OCI-M2 (cell line): Measurements from ENCODE around the gene RTF1.
"Not testable (repeated sequence)": the region's sequence is repeated elsewhere in the genome, so short reads cannot be mapped to it uniquely, and the experiment has no call there.

ENCODE experiments used
- DNase-seq: peaks from one replicate; lab custom pipeline; 2025; ENCODE audit not compliant: unreplicated experiment; lab: John Stamatoyannopoulos, UW

Gene RTF1

DNA sequence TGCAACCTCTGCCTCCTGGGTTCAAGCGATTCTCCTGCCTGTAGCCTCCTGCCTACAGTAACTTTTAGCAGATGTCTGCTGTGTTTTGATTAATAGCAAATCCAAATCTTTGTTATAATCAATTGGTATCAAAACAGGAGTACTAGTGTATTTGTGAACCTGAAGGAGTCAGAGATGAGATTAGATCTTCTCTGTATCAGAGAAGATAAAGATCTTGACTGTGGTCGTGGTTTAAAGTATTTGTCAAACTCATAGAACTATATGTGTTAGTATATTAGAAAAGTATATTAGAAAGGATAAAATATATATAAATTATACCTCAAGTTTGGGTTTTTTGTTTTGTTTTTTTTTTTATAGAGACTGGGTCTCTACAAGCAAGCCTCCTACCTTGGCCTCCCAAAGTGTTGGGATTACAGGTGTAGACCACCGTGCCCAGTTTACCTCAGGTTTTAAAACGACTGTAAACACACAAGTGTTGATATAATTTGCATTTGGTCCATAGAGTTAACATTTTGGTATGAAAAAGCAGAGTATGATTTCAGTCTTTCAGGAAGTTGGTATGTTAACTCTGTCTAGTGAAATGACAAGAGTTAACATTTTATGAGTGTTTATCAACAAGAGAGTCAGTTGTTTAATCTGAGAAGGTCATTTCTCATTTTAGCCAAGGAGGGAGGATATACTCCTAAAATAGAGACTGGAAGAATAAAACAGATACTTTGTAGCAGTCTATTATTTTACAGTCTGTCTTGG is 18.3 kb downstream of the RTF1 start:
- DNase-seq = no peak

DNA sequence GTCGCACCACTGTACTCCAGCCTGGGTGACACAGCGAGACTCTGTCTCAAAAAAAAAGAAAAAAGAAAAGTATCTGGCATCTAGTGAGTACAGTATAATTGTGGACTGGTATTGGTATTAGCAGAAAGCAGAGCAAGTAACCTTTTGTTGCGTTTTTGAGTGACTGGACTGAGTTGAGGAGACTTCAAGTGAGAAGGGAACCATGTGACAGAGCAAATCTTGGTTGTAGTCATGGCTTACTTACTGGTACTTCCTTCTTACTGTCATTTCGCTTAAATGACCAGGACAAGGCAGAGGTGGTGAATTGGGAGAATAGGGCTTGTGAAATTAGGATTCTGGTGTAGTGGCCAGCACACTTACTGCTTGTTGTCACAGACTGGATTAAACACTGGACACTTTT is 20.6 kb downstream of the RTF1 start:
- DNase-seq = no peak

GRCh38 chr15:41438206-41438605 is 21.3 kb downstream of the RTF1 start:
- DNase-seq = no peak

GRCh38 chr15:41438745-41439144 is 21.9 kb downstream of the RTF1 start:
- DNase-seq = not testable (repeated sequence)

DNA sequence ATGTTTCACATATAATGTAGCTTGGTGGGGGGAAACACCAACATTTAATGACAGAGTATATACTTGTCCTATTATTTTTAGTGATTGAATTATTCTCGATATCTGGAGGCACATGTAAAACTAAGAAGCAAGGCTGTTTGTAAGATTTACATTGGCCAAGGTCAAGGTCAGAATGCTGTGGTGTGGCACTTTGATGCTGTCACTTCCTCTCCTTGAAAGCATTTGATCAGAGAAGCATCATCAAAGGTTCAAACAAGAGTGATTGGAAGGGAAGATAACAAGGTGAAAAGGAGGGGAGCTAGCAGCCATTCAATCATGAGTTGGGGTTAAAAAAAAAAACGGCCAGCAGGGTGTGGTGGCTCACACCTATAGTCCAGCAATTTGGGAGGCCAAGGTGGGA is 26.4 kb downstream of the RTF1 start:
- DNase-seq = no peak

DNA sequence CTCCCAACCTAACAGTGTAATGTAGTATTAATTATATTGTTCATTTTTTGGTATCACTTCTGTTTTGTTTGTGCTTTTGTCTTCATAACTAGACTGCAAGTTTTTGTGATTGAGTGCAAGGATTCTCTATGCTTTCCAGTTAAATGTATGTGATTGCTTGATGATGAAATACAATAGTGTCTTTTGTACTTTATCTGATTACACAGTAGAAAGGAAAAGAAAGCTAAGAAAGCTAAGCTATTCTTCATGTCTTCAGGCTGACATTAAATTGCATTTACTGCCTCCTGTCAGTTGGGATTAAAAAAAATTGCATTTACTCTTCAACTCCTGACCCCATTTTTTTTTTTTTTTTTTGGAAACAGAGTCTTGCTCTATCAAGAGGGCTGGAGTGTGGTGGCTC is 28.5 kb downstream of the RTF1 start:
- no peak for DNase-seq

DNA sequence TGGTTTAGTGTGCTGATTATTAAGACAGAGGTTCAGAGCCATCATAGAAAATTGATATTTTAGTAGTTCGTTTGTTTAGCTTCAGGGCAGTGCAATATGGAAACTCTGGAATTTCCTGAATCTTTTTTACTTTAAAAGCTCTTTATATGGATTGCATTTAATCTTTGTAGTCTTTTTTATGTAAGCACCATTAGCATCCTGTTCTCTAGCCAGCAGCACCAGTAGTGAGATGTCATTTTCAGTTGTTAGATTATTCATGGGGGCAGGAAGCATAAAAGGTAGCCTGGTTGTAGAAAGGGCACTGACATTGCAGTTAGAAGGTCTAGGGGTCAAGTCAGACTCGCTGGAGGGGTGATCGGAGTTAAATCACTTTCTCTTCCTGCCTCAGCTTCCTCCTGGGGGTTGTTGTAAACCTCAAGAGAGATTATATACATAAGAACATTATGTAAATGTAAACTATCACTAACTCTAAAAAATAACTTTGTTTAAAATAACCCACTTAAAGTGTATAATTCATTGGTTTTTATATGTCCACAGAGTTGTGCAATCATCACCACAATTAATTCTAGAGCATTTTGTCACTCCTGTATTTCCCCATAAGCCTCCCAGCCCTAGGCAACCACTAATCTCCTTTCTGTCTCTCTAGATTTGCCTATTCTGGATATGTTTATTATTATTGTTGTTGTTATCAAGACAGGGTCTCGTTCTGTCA is 45.3 kb downstream of the RTF1 start:
- DNase-seq = no peak

DNA sequence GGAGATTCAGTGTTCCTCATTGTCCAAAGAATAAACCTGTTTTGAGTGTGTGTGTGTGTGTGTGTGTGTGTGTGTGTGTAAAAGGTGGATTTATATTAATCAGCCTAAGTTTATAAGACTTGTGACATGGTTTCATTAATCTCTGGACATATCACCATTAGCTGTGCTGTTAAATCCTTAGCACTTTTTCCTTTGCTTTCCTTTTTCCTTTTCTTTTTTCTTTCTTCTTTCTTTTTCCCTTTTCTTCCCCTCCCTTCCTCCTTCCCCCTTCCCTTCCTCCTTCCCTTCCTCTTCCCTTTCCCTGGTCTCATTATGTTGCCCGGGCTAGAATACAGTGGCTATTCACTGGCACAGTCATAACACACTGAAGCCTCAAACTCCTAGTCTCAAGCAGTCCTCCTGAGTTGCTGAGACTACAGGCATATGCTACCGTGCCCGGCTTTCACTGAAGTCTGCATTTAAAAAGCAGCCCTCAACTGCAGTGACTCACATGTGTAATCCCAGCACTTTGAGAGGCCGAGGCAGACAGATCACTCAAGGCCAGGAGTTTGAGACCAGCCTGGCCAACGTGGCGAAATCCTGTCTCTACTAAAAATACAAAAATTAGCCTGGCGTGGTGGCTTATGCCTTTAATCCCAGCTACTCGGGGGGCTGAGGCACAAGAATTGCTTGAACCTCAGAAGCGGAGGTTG is 48.1 kb downstream of the RTF1 start:
- no peak for DNase-seq

GRCh38 chr15:41465822-41466421 is 49.0 kb downstream of the RTF1 start:
- DNase-seq = no peak

GRCh38 chr15:41466711-41467110 is 49.8 kb downstream of the RTF1 start:
- DNase-seq = no peak

GRCh38 chr15:41469644-41470043 is 52.7 kb downstream of the RTF1 start:
- not testable (repeated sequence) for DNase-seq

- no peak for DNase-seq
These were observed 56.5 kb downstream of the RTF1 start for GRCh38 chr15:41473418-41473817.

GRCh38 chr15:41474436-41474835 is 57.5 kb downstream of the RTF1 start:
- DNase-seq = no peak

DNA sequence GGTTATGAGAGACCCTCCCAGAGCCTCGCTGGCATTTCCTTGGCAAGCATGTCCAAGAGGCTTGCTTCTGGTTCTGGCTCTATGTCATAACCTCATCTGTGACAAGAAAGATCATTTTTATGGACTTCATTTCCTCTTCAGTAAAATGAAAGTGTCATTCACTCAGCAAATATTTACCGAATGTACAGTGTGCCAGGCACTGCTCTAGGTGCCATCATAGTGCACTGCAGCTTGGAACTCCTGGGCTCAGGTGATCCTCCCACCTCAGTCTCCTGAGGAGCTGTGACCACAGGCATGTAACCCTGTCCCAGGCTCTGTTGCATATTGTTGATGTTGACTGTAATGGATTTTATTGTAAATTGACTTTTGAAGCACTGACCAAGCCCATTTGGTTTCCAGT is 58.0 kb downstream of the RTF1 start:
- no peak for DNase-seq

DNA sequence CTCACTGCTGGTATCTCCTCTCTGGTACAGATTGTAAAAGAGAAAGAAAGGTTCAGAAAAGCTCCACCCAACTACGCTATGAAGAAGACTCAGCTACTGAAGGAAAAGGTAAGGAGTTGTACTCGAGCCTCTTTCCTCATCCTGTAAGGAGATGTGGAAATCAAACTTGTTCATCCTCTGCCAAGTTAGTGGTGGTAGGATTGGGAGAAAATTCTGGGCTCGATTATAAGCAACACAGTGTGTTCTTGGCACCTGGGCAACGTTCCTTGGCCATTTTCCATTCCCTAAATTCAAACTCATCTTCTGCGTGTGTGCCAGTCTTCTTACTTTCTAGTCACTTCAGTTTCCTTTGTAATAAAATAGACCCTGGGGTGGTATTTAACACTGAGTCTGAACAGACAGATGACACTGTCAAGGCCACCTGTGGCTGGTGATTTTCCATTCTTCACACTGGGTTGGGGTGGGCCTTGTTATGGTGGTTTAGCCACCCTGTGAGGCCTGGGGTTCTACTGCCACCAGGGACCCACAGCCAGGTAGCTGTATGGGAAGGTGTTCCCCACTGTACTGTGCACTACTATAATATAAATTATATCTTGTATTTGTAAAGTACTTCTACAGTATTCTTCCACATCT is 59.6 kb downstream of the RTF1 start:
- DNase-seq = no peak

DNA sequence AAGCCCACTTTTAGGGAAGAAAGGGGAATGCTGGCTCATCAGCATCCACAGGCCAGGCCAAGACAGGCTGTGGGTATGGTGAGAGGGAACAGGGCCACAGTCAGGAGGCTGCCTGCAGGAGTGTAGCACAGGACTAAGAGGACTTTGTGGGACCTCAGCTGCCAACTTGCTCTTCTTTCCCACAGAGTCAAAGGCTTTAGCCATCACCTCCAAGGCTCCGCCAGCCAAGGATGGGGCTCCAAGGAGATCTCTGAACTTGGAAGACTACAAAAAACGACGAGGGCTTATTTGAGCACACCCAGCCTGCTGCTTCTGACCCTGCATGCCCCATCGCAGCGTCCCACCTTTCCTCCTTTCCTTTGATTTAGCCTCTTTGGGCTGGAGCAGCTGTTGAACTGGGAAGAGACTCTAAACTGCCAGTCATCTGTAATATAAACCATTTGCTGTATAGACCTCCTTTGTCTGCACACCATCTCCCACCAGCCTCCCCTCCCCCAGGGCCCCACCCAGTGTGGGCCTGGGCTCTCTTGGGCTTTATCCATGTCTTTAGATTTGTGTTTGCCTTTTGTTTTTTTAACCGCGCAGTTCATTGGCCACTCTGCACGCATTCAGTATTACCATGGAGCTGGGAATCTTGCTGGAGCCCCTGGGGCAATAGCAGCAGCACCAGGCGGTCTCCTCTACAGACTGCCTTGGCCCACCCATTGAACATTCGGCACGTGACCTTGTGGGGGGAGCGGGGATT is 63.7 kb downstream of the RTF1 start:
- DNase-seq = no peak

DNA sequence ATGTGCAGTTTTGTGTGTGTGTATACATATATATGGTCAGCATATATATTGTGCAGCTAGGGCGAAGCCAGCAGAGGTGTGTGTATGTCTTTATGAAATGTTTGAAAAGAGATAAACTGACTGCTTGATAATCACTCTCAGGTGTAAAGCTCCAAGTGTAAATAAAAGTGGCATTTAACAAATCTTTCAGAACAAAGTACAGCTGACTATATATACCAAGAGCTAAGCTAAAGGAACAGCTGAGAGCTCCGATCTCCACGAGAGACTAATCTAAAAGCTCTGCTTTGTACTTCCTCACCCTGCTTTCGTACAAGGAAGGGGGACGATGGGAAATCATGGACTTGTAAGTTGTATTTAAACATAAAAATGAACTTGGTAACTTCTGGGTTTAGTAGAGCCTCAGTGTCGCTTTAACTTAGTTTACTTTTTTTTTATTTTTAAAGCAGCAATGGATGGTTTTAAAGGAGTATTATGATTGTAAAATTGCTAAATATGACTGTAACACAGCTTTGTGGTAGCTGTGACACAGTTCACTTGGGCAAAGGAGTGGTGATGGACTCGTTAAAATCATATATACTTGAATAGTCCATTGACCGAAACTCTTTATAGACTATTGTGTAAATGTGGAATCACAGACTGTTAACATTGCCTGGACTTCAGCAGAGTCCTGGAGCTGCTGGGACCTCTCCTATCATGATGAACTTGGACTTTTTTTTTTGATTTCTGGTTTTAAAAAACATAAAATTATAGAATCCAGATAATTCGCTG is 65.4 kb downstream of the RTF1 start:
- no peak for DNase-seq

DNA sequence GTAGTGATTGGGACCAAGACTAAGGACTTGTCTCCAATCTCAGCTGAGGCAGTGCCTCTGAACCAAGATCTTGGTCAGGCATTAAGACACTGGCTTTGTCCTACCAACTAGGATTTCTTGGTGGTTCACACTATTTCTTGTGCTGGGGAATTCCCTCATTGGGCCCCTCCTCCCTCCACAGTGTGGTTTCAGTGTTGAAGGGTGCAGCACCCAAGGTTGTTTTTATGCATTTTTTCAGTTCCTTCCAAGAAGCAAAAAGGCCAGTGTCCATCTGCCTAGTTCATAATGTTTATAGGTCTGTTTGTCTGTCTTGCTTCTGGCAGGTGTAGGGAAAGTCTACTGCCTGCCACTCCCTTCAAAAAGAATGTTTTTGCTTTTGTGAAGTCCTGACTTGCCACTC is 66.2 kb downstream of the RTF1 start:
- no peak for DNase-seq

DNA sequence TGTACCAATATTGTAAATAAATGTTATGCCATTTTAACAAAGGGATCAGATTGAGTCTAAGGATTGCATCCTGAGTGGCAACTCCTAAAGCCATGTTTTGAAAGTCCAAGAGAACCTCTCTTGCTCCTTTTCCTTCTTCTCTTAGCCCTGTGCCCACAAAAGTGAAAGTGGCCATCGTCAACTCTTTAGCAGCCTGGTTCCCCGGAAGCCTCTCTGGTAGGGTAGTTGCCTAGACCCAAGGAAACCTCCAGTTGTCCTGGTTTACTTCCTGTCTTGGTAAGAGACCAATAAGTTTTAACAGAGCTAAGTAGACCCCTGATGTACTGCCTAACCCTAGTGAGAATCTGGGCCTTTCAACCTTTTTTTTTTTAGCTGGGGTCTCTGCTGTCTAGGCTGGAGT is 66.6 kb downstream of the RTF1 start:
- no peak for DNase-seq
